Gastrocnemius medialis (tissue), 4 donors: ENCODE measurements around the gene FAM3A.
"Not testable (repeated sequence)": the region's sequence is repeated elsewhere in the genome, so short reads cannot be mapped to it uniquely, and the experiment has no call there.

ENCODE experiments used
- CTCF ChIP-seq, 5 experiments: fragments of 450-650 bp in 3 of 5; fragments of 200-600 bp in 2 of 5; sonication (generic) in 2 of 5; IDR thresholded peaks in 4 of 5; conservative IDR thresholded peaks in 1 of 5; 1 replicate in 4 of 5; 2 replicates in 1 of 5; pipeline ENCODE4 v1.5.1; 2016 to 2019; ENCODE audit warnings: antibody characterized with exemption in 5 of 5, mild to moderate bottlenecking in 3 of 5, moderate library complexity in 3 of 5
- POLR2A ChIP-seq, 2 donors: fragments of 450-650 bp; IDR thresholded peaks; one replicate each; pipeline ENCODE4 v1.6.1; 2017; ENCODE audit warnings: antibody characterized with exemption in 2 of 2, mild to moderate bottlenecking in 2 of 2, moderate library complexity in 2 of 2

GRCh38 chrX:154501423-154501822 is 14.6 kb downstream of the FAM3A start:
- TF ChIP-seq POLR2A (IDR thresholded peaks at IDR 0.05); CTCF (IDR thresholded peaks at IDR 0.05 in 4 of 5, conservative IDR thresholded peaks at IDR 0.05 in 1 of 5): not testable (repeated sequence)
